ENCODE results near the gene HELZ. TPM values are rescaled to one million over a fixed set of nuclear protein-coding genes. Genes with fewer than 3 reads are reported as not detected.

Gene HELZ
- total RNA-seq, 1 experiment from 2014 or later = 49.8 TPM

- H3K4me1 ChIP-seq (ENCODE audit: insufficient read depth, low read length) = no peaks in the 10 kb centered on the region
- no peak for TF ChIP-seq CTCF (conservative IDR thresholded peaks at IDR 0.05)
- H3K79me1 ChIP-seq (ENCODE audit: insufficient read depth, low read depth, low read length, poor library complexity, severe bottlenecking) = no peaks in the 10 kb centered on the region
- H3T11ph ChIP-seq (ENCODE audit: low read length) = no peak overlapping the region
- no peak overlapping the region for H3K4ac ChIP-seq (ENCODE audit: low read depth, low read length)
- Mint-ChIP-seq H3K36me3 (ENCODE audit: insufficient read depth in 1 of 3, low read depth in 3 of 3) (peaks cover 0 to 4% (median under 1%) of the 10 kb centered on the region in 3 experiments; a peak in 5 of 7 replicates), H3K4me3 (no peak overlapping the region), H3K27me3 (ENCODE audit: low read depth) (no peaks in the 10 kb centered on the region), H3K9me3 (no peaks in the 10 kb centered on the region), H3K4me1 (no peaks in the 10 kb centered on the region), H3K27ac (no peak overlapping the region)
- no peak overlapping the region for H2BK15ac ChIP-seq (ENCODE audit: low read depth, low read length)
- H3K4me2 ChIP-seq (ENCODE audit: insufficient read depth, insufficient read length, low read length) = no peak overlapping the region
- H4K91ac ChIP-seq (ENCODE audit: insufficient read length, low read depth, low read length) = no peak overlapping the region
- no peak overlapping the region for H3K14ac ChIP-seq (ENCODE audit: insufficient read depth, low read length)
- no peak overlapping the region for H4K8ac ChIP-seq (replicated peaks; ENCODE audit: insufficient read length, low read depth, low read length)
- no CpG with 5 or more reads among the region's 3 CpGs for WGBS (ENCODE audit: extremely low coverage, insufficient read length, low lambda C conversion rate)
- no peak overlapping the region for H2BK120ac ChIP-seq (ENCODE audit: low read depth, low read length, poor library complexity, severe bottlenecking)
- H4K5ac ChIP-seq (ENCODE audit: insufficient read length, low read depth, low read length) = no peak overlapping the region
- no peak overlapping the region for H3K18ac ChIP-seq (ENCODE audit: insufficient read length, low read depth, low read length)
- no peak overlapping the region for H3K23ac ChIP-seq (ENCODE audit: insufficient read length, low read depth, low read length)
- H2BK12ac ChIP-seq (ENCODE audit: insufficient read length, low read depth, low read length) = no peak overlapping the region
- H3K9me3 ChIP-seq (ENCODE audit: control insufficient read depth, low read depth, low read length) = no peaks in the 10 kb centered on the region
- H2BK20ac ChIP-seq (ENCODE audit: low read depth, low read length, poor library complexity, severe bottlenecking) = no peak overlapping the region
- H3K23me2 ChIP-seq (ENCODE audit: insufficient read length, low read depth, low read length, poor library complexity, severe bottlenecking) = no peaks in the 10 kb centered on the region
- no peaks in the 10 kb centered on the region for H4K20me1 ChIP-seq (ENCODE audit: control insufficient read depth, insufficient read depth, insufficient read length)
- no peak overlapping the region for H2BK5ac ChIP-seq (ENCODE audit: insufficient read length, low read length)
- H2AFZ ChIP-seq (ENCODE audit: low read length) = no peak overlapping the region
- no peak overlapping the region for H3K9ac ChIP-seq (ENCODE audit: extremely low read depth, insufficient read length, low read length)
- no peak for DNase-seq
- no peak overlapping the region for H3K27ac ChIP-seq (ENCODE audit: insufficient read length, low read depth, low read length)
- H2AK5ac ChIP-seq (ENCODE audit: insufficient read length, low read length) = no peak overlapping the region
- no peaks in the 10 kb centered on the region for H3K79me2 ChIP-seq (ENCODE audit: insufficient read depth, low read length)
- H3K56ac ChIP-seq (ENCODE audit: insufficient read length, low read depth, low read length) = no peak overlapping the region
- no peaks in the 10 kb centered on the region for H3K27me3 ChIP-seq (ENCODE audit: insufficient read depth, low read length)
Observed at GRCh38 chr17:67128700-67129099, 116.3 kb downstream of the HELZ start.

Measured in H9 (cell line).